CD4-positive, alpha-beta T cell treated with Interleukin-17A for 4 hours (primary cell): Measurements from ENCODE around the gene CLRN3.

Source experiments
- DNase-seq: peaks from one replicate; pipeline ENCODE4 v3.0.0-alpha.2; 2020; ENCODE audit warnings: mixed read lengths

Gene CLRN3

GRCh38 chr10:127894146-127894545 is 1.4 kb upstream of the CLRN3 start:
- no peak for DNase-seq

DNA sequence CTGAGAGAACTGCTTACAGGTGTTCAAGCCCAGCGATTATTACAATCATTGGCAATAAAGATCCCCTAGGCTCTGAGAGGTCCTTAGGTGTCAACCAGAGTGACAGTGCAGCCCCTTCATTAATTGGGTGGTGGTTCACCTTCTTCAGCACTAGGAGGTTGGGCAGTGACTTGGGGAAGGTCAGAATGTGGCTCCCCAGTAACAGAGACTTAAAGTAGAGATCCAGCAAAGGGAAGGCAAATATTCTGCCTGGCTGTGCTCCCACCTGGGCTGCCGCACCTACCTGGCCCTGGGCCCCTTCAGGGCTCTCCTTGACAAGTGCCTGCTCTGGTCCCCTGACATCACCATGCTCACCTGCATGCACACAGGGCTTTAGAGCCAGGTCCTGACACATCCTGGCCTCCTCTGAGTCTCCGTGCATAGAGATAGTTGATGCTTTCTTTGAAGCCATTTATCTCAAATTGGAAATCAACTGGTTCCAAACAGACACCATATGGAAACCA is 1.9 kb downstream of the CLRN3 start:
- DNase-seq = no peak

DNA sequence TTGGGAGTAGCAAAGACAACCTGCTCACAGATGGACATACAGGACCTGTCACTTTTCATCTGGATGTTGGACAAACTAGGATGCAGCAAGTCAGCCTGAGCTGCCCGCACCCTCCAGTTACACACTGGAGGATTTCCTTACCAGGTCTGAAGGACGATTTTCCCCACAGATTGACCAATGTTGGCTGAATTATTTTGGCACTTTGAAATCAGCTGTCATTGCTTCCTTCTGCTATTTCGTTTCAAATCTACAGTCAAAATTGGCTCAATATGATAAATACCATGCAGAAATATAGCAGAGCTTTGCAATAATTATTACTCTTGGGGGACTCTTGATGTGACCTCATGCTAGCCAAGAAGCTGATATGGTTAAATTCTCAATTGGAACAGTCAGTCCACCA is 2.5 kb downstream of the CLRN3 start:
- DNase-seq = no peak

DNA sequence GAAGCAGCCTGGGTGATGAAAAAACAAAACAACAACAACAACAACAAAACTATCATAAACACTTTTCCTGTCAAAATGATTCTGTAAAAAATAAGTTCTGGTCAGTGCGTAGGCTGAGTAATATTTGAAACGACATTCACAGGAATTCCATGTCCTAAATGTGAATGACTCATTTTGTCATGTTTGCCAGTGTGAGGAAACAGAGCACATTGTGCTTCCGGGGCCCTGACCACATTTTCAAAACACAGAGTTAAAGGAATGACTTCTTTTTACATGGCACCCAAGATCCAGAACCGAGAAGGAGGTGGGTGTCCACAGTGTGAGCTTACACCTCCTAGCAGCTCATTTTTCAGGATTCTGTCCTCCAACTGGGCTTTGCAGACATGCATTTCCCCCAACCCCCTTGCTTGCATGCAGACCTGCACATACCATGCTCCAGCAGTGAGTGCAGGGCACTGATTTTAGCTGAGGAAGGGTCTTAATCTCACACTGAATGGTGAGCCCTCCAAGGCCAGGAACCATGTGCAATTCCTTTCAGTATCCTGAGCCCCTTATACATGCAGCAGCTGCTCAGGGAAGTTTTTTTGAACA is 3.0 kb downstream of the CLRN3 start:
- DNase-seq = no peak

GRCh38 chr10:127888521-127889312 is 4.0 kb downstream of the CLRN3 start:
- DNase-seq = no peak

DNA sequence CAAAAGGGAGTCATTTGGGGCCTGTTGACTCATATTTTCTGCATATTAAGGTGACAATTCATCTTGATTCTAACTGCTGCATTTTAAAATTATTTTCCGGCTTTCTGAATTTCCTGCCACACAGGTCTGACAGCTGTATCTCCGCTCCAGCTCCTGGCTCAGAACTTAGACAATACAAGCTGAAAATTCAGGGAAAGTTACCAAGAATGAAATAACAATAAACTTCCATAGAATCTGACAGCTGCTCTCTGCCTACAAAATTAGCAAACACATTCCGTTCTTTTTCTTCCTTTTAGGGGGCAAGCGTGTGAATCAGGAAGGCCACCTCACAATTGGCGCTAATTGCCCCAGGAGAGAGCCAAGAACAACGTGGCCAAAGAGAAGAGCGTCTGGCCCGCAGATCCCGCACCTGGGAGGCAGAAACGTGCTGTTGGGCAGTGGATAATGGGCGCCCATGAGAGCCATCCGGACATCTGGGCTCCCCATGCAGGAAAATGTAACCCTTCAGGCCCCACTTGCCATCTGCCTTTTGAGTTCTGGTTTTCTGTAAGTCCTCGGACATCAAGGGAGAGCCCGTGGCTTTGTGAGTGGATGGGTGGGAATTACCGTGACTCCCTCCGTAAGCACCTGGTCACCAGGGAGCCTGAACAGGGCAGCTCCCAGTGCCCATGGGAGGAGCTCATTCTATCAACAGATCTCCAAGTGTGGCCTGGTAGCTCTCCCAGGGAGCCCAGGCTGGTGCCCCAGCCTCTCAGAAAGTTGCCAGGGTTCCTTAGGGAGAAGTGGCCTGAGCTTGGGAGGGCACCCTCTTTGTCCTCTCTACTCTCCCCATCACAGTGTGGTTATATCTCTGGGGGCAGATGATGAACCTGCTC is 5.0 kb downstream of the CLRN3 start:
- DNase-seq = no peak

GRCh38 chr10:127886371-127887051 is 6.2 kb downstream of the CLRN3 start:
- DNase-seq = no peak

DNA sequence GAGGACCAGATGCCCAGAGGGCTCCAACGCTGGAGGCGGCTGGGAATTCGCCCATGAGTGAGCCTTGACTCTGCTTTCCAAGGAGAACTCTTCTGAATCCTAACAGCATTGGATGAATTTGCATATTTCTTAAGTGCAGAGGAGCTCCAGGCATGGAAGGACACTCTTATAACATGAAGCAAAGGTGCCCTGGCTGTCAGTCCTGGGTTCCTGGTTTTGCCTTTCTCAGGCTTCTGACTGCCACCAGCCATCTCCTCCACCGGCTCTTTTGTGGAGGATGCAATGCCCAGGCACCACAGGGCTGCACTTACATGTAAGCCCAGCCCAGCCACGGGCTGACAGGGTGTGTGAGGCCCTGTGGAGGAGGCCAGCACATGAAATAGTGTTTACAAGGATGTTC is 8.2 kb downstream of the CLRN3 start:
- DNase-seq = no peak

DNA sequence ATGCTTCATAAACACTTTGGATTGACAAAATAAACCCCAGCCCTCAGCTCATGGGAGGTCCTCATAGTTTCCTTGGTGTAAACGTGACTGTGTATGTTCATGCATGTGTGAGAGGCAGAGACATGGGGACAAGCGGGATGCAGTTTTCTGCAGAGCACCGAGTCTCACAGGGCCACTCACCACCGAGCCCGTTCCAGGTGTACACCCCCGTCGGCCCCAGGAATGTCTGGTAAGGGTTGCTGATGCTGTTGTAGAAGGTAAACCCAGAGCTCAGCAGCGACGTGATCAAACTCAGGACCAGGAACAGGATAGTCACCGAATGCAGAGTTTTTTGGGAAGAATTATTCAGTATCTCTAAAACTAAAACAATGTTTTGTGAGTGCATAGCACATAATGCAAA is 9.2 kb downstream of the CLRN3 start:
- DNase-seq = no peak

DNA sequence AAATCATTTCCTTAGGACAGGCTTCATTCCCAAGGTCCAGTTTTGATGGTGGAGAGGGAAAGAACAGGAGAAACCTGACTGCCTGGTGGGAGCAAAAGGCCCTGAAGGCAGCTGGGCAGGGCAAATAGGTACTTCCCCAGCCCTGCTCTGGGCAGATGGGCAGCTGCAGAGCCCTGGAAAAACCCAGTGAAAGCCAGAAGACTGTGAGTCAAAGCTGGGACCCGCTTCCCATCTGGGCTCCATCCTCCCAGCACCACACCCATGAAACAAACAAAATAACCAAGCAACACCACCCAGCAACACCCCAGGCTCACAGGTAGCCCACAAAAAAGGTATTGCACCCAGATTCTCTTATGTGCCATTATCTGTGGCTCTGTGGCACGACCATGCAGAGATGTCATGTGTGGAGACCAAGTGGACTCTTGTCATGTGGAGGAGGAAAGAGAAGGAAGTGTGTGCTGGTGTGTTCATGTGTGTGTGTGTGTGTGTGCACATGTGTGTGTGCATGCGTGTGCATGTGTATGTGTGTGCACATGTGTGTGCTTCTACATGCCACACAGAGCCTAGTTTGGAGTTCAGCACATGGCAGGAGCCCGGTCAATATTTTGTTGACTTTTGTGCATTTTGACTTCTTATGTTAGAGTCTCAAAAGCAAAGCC is 9.8 kb downstream of the CLRN3 start:
- DNase-seq = no peak

GRCh38 chr10:127882391-127882790 is 10.3 kb downstream of the CLRN3 start:
- no peak for DNase-seq

- no peak for DNase-seq
Observed at GRCh38 chr10:127881262-127881661, 11.5 kb downstream of the CLRN3 start.

DNA sequence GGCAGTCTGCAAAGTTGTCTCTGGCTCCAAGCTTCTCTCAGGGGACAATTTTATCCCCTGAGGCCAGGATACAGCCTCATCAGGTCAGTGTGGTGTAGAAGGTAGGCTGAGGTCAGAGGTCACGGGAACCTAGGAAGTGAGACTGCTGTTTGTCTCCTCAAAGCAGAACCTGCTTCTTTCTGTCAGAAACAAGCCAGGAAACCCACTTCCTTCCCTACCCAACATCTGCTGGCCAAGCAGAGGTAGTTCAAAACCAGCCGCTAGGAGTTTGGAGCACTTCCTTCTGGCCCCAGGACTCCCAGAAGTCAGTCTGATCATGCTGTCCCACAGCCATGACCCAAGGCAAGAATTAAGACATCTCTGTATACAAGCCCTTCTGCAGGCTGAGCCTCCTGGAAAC is 12.2 kb downstream of the CLRN3 start:
- DNase-seq = no peak

- no peak for DNase-seq
Observed at GRCh38 chr10:127878475-127879055, 14.2 kb downstream of the CLRN3 start.

DNA sequence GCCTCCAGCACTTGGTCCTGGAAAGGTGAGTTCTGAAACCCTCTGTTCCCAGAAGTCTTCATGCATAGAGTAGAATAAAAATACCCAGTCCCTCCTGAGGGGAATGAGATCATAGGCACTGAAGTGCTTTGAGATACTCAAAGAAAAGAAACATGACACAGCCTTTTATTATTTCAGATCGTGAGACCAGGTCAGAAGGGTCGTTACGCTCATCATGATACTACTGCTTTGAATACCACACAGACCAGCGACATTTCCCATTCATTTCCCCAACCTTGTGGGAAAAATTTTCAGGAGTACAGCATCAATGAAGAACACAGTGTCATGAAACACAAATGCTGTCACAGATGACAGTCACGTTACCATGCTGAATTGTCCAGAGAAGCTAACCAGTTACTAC is 15.0 kb downstream of the CLRN3 start:
- no peak for DNase-seq

- no peak for DNase-seq
Observed at GRCh38 chr10:127877116-127877515, 15.6 kb downstream of the CLRN3 start.

GRCh38 chr10:127875916-127876315 is 16.8 kb downstream of the CLRN3 start:
- DNase-seq = no peak

GRCh38 chr10:127875449-127875765 is 17.3 kb downstream of the CLRN3 start:
- no peak for DNase-seq

DNA sequence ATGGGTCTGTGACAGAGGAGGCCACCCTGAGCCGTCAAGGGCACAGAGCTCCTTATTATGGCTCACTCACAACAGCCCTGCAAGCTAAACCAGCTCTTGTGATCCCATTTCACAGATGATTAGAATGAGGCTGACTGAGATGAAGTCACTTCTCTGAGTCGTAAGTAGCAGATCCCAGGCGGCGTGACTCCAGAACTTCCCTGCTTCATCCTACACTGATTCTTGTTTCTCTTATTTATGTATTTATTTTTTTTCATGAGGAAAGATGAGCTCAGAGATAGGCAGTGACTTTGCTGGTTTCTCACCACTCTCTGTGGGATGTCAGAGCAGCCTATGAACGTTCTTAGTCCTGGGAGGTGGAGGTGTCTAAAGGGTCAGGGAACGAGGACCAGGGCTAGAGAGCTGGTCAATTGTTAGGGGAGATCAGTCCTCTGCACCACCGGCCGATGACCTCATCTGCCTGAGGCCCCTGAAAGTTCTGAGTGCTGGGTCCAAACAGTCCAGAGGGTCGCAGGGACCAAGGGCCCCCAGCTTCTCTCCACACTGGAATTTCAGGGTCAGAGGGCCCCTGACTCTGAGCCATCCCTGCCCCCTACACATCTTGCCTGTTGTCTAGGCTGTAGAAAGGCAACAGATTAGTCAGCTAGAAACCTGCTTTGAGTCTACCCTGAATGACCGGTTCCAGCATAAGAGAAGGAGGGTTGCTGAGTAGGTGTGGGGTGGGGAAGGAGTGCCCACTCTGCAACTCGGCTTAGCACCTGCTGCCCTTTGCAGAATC is 17.9 kb downstream of the CLRN3 start:
- no peak for DNase-seq

GRCh38 chr10:127873901-127874470 is 18.8 kb downstream of the CLRN3 start:
- DNase-seq = no peak
